Lower leg skin (tissue), 4 donors: ENCODE results near the gene PTPRZ1. TPM values are rescaled to one million over a fixed set of nuclear protein-coding genes. Genes with fewer than 3 reads are reported as not detected.

Experiments used
- DNase-seq, 2 donors: peaks; one replicate each; pipeline ENCODE4 v3.0.0-alpha.2; 2019; ENCODE audit warnings: low spot score in 2 of 2
- H3K4me3 ChIP-seq: fragments of 200-600 bp; sonication (generic); 2 replicates; pipeline ENCODE4 v1.5.1; 2017; ENCODE audit warnings: mild to moderate bottlenecking, low read depth; ENCODE audit not compliant: poor library complexity, severe bottlenecking
- POLR2A ChIP-seq, 2 donors: fragments of 450-650 bp; IDR thresholded peaks; one replicate each; pipeline ENCODE4 v1.6.1; 2016 to 2017; ENCODE audit warnings: antibody characterized with exemption in 2 of 2, mild to moderate bottlenecking in 1 of 2, moderate library complexity in 1 of 2
- WGBS, 2 donors: methylation state at CpG; one replicate each; pipeline ENCODE4 v1.1.5; 2018; 5-methylcytosine and 5-hydroxymethylcytosine counted together
- intact Hi-C: fragments of 100-400 bp; cut with DNase I; formaldehyde crosslinking; loops from one replicate; pipeline ENCODE4 v1.15.0; 2023; ENCODE audit warnings: low total_unique reads
- total RNA-seq, 4 donors: library from RNA; depleted of rRNA; stranded (reverse); fragments of >200 nt; gene quantifications; one replicate each; pipeline ENCODE4 v1.1.0, GENCODE V29; 2016
- TF ChIP-seq, protein P1 (sequence below), 3 donors: fragments of 450-650 bp; IDR thresholded peaks; one replicate each; pipeline ENCODE4 v1.5.1; 2016; ENCODE audit warnings: antibody characterized with exemption in 3 of 3, mild to moderate bottlenecking in 3 of 3, moderate library complexity in 2 of 3

The PTPRZ1 gene
- 10 to 100 TPM; 26.1 to 63.7 (median 46.3) TPM for total RNA-seq

DNA sequence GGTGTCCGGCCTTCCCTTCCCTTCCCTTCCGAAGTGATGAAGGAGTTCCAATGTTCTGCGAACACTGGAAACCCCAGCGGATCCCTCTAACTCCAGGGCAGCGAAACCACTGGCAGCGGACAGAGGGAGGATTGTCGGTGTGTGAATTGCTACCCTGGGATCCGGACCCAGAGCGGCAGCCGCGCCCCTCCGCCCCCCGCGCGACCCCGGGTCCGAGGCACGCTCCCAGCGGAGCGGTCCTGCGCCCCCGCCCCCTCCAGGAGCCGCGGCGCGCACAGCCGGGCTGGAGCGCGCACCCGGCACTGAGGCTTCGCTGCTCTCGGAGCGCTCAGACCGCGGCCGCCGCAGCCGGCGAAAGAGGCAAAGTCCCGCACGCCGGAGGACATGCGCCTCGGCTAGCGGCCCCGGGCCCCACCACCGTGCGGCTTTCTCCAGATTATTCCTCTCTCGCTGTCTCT lies at the start of gene PTPRZ1:
PTPRZ1 (plus strand) TSS at position 331 of the 458 bp plus-strand sequence. CDS start 339 bp downstream, outside the sequence.
- intact Hi-C loops = no loop called here
- WGBS, 2 donors = 1 to 2% methylated on average over 27 to 30 of the region's 49 CpGs
- DNase-seq = peak in 1 of 2 donors; percentile 86

DNA sequence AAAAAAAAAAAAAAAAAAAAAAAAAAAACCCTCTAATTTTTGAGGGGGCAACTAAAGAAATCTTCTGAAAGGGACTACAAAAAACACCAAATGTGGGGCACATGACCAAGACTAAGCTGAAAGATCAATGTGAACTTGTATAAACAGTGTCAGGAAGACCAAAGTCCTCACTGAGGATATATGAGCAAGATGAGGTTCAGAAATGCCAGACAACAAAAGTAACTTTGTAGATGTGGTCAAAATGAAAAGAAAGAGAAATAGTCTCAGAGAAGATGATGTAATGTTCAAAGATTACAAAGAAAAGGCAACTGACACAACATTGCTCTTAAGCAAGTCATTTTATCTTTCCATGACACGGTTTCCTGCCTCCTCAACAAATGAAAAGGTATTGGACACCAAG lies 48.7 kb upstream of the PTPRZ1 start:
- no peak overlapping the region for H3K4me3 ChIP-seq
- WGBS, 2 donors = 85 to 86% methylated on average over 1 of the region's 1 CpG
- intact Hi-C loops = no loop called here
- DNase-seq = no peak
- TF ChIP-seq, protein P1, sequence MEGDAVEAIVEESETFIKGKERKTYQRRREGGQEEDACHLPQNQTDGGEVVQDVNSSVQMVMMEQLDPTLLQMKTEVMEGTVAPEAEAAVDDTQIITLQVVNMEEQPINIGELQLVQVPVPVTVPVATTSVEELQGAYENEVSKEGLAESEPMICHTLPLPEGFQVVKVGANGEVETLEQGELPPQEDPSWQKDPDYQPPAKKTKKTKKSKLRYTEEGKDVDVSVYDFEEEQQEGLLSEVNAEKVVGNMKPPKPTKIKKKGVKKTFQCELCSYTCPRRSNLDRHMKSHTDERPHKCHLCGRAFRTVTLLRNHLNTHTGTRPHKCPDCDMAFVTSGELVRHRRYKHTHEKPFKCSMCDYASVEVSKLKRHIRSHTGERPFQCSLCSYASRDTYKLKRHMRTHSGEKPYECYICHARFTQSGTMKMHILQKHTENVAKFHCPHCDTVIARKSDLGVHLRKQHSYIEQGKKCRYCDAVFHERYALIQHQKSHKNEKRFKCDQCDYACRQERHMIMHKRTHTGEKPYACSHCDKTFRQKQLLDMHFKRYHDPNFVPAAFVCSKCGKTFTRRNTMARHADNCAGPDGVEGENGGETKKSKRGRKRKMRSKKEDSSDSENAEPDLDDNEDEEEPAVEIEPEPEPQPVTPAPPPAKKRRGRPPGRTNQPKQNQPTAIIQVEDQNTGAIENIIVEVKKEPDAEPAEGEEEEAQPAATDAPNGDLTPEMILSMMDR (IDR thresholded peaks at IDR 0.05) = no peak
- TF ChIP-seq POLR2A (IDR thresholded peaks at IDR 0.05) = no peak

More for the DNA sequence above, at the start of gene PTPRZ1:
- peak within 1 kb of the TSS; percentile 42 for H3K4me3 ChIP-seq
- no peak for TF ChIP-seq POLR2A (IDR thresholded peaks at IDR 0.05)
- TF ChIP-seq, protein P1 (IDR thresholded peaks at IDR 0.05) = no peak

DNA sequence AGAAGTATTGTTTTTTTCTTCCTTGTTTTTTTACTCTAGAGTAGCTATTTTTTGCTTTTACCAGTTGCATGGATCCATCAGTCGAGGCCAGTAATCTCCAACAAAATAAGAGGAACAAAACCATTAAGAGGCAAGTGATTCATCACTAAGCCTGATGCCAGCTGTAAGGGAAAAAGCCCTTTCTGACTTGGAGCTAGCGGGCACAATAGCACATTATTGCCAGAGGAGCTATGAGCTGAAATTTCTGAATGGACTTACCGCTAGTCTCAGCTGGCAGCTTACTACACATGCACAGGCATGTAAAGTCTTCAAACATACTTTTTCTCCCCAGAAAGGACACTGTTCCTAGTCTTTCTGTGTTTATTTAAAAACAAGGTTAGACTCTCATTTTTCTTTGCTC lies 41.6 kb upstream of the PTPRZ1 start:
- intact Hi-C loops = no loop called here
- no peak for DNase-seq
- WGBS, 2 donors = 36 to 38% methylated on average over 3 of the region's 3 CpGs
- H3K4me3 ChIP-seq = no peak overlapping the region
- TF ChIP-seq POLR2A (IDR thresholded peaks at IDR 0.05) = no peak
- TF ChIP-seq, protein P1 (IDR thresholded peaks at IDR 0.05) = no peak

DNA sequence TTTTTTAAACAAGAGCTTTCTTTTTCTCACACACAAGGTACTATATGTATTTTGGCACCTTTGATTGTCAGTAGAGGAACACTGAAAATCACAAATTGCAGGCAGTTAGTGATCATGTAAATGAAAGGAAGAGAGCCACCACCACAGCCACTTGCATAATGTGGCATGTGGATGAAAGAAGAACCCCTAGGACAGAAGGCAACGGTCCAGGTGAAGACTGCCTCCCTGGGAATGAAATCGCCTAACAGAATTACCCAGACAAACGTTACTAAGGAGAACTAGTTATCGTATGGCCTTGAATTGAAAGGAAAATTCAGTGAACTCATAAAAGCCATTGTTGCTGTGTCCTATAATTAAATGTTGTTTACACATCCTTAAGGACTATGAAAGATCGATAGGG lies 41.2 kb upstream of the PTPRZ1 start:
- intact Hi-C loops = no loop called here
- no peak for DNase-seq
- 31 to 41% methylated on average over 5 of the region's 5 CpGs for WGBS, 2 donors
- TF ChIP-seq POLR2A (IDR thresholded peaks at IDR 0.05) = no peak
- TF ChIP-seq, protein P1 (IDR thresholded peaks at IDR 0.05) = no peak
- no peak overlapping the region for H3K4me3 ChIP-seq

DNA sequence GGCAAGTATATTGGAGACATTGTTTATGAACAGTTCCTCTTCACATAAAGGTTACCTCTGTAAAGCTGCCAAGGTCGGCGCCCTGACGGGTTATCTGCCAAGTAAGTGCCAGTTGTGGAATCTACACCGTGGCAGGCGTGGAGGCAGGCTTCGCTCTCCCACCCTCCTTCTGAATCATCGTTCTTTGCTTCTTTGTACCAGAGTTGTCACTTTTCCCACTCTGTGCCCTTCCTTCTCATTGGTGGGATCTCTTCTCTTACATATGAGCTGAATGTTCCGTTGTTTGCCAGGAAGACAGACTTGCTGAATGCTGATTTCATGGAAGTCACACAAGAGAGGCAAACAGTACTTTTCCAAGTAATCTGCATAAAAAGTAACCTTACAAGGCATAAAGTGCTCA lies 40.6 kb upstream of the PTPRZ1 start:
- intact Hi-C loops = no loop called here
- no peak for DNase-seq
- no peak for TF ChIP-seq POLR2A (IDR thresholded peaks at IDR 0.05)
- TF ChIP-seq, protein P1 (IDR thresholded peaks at IDR 0.05) = no peak
- no peak overlapping the region for H3K4me3 ChIP-seq
- 42 to 50% methylated on average over 8 of the region's 8 CpGs for WGBS, 2 donors

DNA sequence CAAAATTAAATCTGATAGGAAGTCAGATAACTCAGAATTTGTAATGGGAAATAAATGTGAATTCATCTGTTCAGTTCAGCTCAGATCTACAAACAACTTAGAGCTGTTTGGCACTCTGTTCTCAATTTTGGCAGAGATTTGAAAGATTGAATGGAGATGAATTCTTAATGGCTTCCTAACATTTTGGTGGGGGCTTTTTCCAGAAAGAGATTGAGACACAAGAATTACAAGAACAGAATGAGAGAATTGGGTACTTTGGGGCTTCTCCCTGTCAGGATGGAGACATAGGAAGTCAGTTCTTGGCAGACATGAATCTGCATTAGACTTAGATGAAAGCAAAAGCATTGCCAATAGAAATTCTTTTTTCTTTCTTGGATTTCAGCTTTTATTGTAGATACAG lies 39.0 kb upstream of the PTPRZ1 start:
- no peak for DNase-seq
- H3K4me3 ChIP-seq = no peak overlapping the region
- TF ChIP-seq, protein P1 (IDR thresholded peaks at IDR 0.05) = no peak
- TF ChIP-seq POLR2A (IDR thresholded peaks at IDR 0.05) = no peak
- intact Hi-C loops = no loop called here
